Activated CD4-positive, alpha-beta T cell treated with anti-CD3 and anti-CD28 coated beads, Interleukin-10, Interleukin-2, amounts not matched to agents 100 ng/mL and 50 ng/mL, durations not matched to agents 16 hours and 8 hours (primary cell): Measurements from ENCODE around the gene NR5A1.

Source experiments
- DNase-seq: peaks from one replicate; pipeline ENCODE4 v3.0.0-alpha.2; 2020

Gene NR5A1

GRCh38 chr9:124439086-124439485 lies 68.1 kb downstream of the NR5A1 start:
- no peak for DNase-seq

GRCh38 chr9:124438091-124438490 lies 69.1 kb downstream of the NR5A1 start:
- DNase-seq, result no peak

DNA sequence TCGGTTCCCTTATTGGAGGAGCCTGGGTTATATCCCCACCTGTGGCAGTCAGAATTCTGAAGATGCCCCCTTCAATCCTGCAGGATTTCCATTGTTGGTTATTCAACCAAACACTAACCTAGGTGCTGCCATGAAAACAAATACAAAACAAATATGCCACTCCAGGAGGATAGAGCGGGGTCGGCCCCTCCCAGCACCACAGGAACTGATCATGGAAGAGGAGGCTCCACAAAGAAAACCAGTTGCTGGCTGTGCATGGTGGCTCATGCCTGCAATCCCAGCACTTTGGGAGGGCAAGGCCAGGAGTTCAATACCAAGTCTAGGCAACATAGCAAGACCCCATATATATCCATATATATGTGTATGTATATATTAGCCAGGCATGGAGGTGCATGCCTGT lies 70.1 kb downstream of the NR5A1 start:
- no peak for DNase-seq

GRCh38 chr9:124436320-124436719 lies 70.9 kb downstream of the NR5A1 start:
- no peak for DNase-seq
